K562 (cell line): ENCODE data around the gene SOCS6. TPM values are rescaled to one million over a fixed set of nuclear protein-coding genes. Genes with fewer than 3 reads are reported as not detected.

Source experiments
- ATAC-seq: fragments of 200-7000 bp; cut with Tn5 transposase; 3 replicates; pipeline ENCODE4 v1.9.1; 2020; ENCODE audit warnings: moderate library complexity
- BruUV-seq: library from RNA; stranded (reverse); fragments of 400-500 nt; replicated peaks from 2 replicates; lab custom pipeline; 2021; lab: Mats Ljungman, UMichigan
- CTCF ChIA-PET: fragments of 300-600 bp; formaldehyde crosslinking; extraction: SDS; loops from one replicate; lab custom pipeline; 2021; ENCODE audit warnings: low intra/inter-chr PET ratio; lab: Yijun Ruan, JAX
- POLR2A ChIA-PET: fragments of 300-600, 350-650 bp; sonication (Branson Sonifier 250); formaldehyde crosslinking; extraction: SDS; loops from one replicate; lab custom pipeline; 2021; ENCODE audit warnings: antibody characterized with exemption, inconsistent platforms; lab: Yijun Ruan, JAX
- DNase-seq, 4 experiments: peaks; one replicate each; pipeline versions ENCODE4 v3.0.0 to v3.0.0-alpha.2; 2011 to 2018; ENCODE audit warnings: low spot score in 3 of 4, mixed read lengths in 3 of 4; ENCODE audit errors: extremely low read depth in 1 of 4
- FAIRE-seq: peaks from 2 replicates; lab custom pipeline; 2011; peaks lifted over from hg19 to GRCh38; lab: Jason Lieb, UNC
- H2AFZ ChIP-seq: 2 replicates; pipeline ENCODE4 v1.6.0; 2011; ENCODE audit warnings: low read depth, low read length, control low read depth, inconsistent platforms
- H3K27ac ChIP-seq: fragments of 200-600 bp; 3 replicates; pipeline ENCODE4 v1.8.0; 2011; ENCODE audit warnings: low read depth, mild to moderate bottlenecking, control low read depth, inconsistent platforms, low read length, moderate library complexity, mixed read lengths; ENCODE audit errors: extremely low read depth
- H3K27me3 ChIP-seq, 2 experiments: fragments of 300-600 bp in 1 of 2; 2 replicates in 1 of 2; 3 replicates in 1 of 2; pipeline versions ENCODE4 v1.6.0 to v1.8.0; 2011; ENCODE audit warnings: inconsistent platforms in 2 of 2, low read length in 2 of 2, mild to moderate bottlenecking in 1 of 2, mixed read lengths in 1 of 2, moderate library complexity in 1 of 2; ENCODE audit not compliant: control insufficient read depth in 2 of 2, insufficient read depth in 2 of 2
- H3K36me3 ChIP-seq: fragments of 300-600 bp; 3 replicates; pipeline ENCODE4 v1.8.0; 2011; ENCODE audit warnings: mild to moderate bottlenecking, low read length, inconsistent platforms; ENCODE audit not compliant: control insufficient read depth, insufficient read depth
- H3K4me1 ChIP-seq, 2 experiments: fragments of 200-600 bp in 1 of 2; replicated peaks in 1 of 2; 2 replicates in 1 of 2; 3 replicates in 1 of 2; pipeline versions ENCODE4 v1.5.1 to v1.8.0; 2011; ENCODE audit warnings: inconsistent platforms in 2 of 2, low read length in 2 of 2, mild to moderate bottlenecking in 1 of 2, mixed read lengths in 1 of 2, moderate library complexity in 1 of 2; ENCODE audit not compliant: control insufficient read depth in 2 of 2, insufficient read depth in 2 of 2
- H3K4me2 ChIP-seq: 2 replicates; pipeline ENCODE4 v1.6.1; 2011; ENCODE audit warnings: low read length, control low read depth, inconsistent platforms, mixed read lengths; ENCODE audit not compliant: insufficient read depth
- H3K4me3 ChIP-seq: fragments of 200-600 bp; sonication (generic), shearing (Covaris generic); 2 replicates; pipeline ENCODE4 v1.5.1; 2016; ENCODE audit warnings: control low read depth, inconsistent platforms
- H3K79me2 ChIP-seq: fragments of 200-600 bp; 3 replicates; pipeline ENCODE4 v1.8.0; 2011; ENCODE audit warnings: low read length, inconsistent platforms; ENCODE audit not compliant: control insufficient read depth, insufficient read depth
- H3K9ac ChIP-seq, 2 experiments: 2 replicates each; pipeline versions ENCODE4 v1.6.0 to v1.6.1; 2011; ENCODE audit warnings: low read depth in 2 of 2, low read length in 2 of 2, control low read depth in 1 of 2, inconsistent platforms in 1 of 2, mild to moderate bottlenecking in 1 of 2, mixed read lengths in 1 of 2; ENCODE audit not compliant: insufficient read depth in 1 of 2
- H3K9me1 ChIP-seq: one replicate; pipeline ENCODE4 v1.6.0; 2011; ENCODE audit warnings: inconsistent platforms, mild to moderate bottlenecking, low read length, moderate library complexity; ENCODE audit not compliant: control insufficient read depth, insufficient read depth
- H3K9me3 ChIP-seq: replicated peaks from 2 replicates; pipeline ENCODE4 v1.5.1; 2011; ENCODE audit warnings: low read depth, low read length, inconsistent platforms; ENCODE audit not compliant: control insufficient read depth, insufficient read depth
- H4K20me1 ChIP-seq: replicated peaks from 2 replicates; pipeline ENCODE4 v1.6.1; 2011; ENCODE audit warnings: low read length, inconsistent platforms, mixed read lengths; ENCODE audit not compliant: control insufficient read depth, insufficient read depth
- IRF2 ChIP-seq: sonication (generic); formaldehyde crosslinking; IDR thresholded peaks from 2 replicates; pipeline ENCODE4 v1.8.1; 2022; ENCODE audit warnings: mild to moderate bottlenecking, missing genetic modification reagents
- NKRF ChIP-seq: fragments of 450-650 bp; IDR thresholded peaks from 2 replicates; pipeline ENCODE4 v1.6.1; 2016; ENCODE audit warnings: borderline replicate concordance
- OTX1 ChIP-seq: fragments of 450-650 bp; formaldehyde crosslinking; IDR thresholded peaks from 2 replicates; pipeline ENCODE4 v1.4.0; 2022; ENCODE audit warnings: mild to moderate bottlenecking
- POLR2A ChIP-seq: fragments of 450-650 bp; conservative IDR thresholded peaks from 2 replicates; pipeline ENCODE4 v1.6.1; 2016
- RBFOX2 ChIP-seq: fragments of 200-400 bp; formaldehyde crosslinking; IDR thresholded peaks from 2 replicates; pipeline ENCODE4 v1.6.1; 2017; ENCODE audit warnings: low read depth, mild to moderate bottlenecking, low read length, moderate library complexity
- RBM17 ChIP-seq: fragments of 200-400 bp; formaldehyde crosslinking; IDR thresholded peaks from 2 replicates; pipeline ENCODE4 v1.6.1; 2017; ENCODE audit warnings: low read depth, mild to moderate bottlenecking, low read length, borderline replicate concordance
- RHOXF2B ChIP-seq: fragments of 250-450 bp; sonication (Bioruptor Pico); conservative IDR thresholded peaks from 2 replicates; pipeline ENCODE4 v1.5.1; 2021
- SMARCB1 ChIP-seq: IDR thresholded peaks from 2 replicates; pipeline ENCODE4 v1.6.1; 2011; ENCODE audit warnings: improper control_type of control experiment, low read depth; ENCODE audit not compliant: insufficient read length
- SRSF7 ChIP-seq: fragments of 200-400 bp; formaldehyde crosslinking; optimal IDR thresholded peaks from 2 replicates; pipeline ENCODE3; 2017; ENCODE audit warnings: mild to moderate bottlenecking, low read depth, low read length
- TCF7L2 ChIP-seq: fragments of 150-350 bp; IDR thresholded peaks from 2 replicates; pipeline ENCODE4 v1.6.1; 2016; ENCODE audit warnings: low read depth, mild to moderate bottlenecking, low read length, moderate library complexity
- TFE3 ChIP-seq: fragments of 450-650 bp; formaldehyde crosslinking; IDR thresholded peaks from 2 replicates; pipeline ENCODE4 v1.4.0; 2020; ENCODE audit warnings: mild to moderate bottlenecking, mixed read lengths
- ZNF197 ChIP-seq: fragments of 200-800 bp; sonication (Bioruptor generic); IDR thresholded peaks from 2 replicates; pipeline ENCODE4 v1.6.1; 2016; ENCODE audit warnings: low read depth, missing genetic modification characterization, missing compliant biosample characterization
- ZNF695 ChIP-seq: fragments of 450-650 bp; formaldehyde crosslinking; IDR thresholded peaks from 2 replicates; pipeline ENCODE4 v1.4.0; 2020; ENCODE audit warnings: mild to moderate bottlenecking, moderate library complexity
- ZNF717 ChIP-seq: fragments of 250-450 bp; sonication (Bioruptor Pico); IDR thresholded peaks from 2 replicates; pipeline ENCODE4 v1.5.0; 2021
- WGBS: fragments of 100-300 bp; shearing (Covaris generic); methylation state at CpG from one replicate; pipeline ENCODE4 v1.1.6; 2016; ENCODE audit warnings: low coverage, mixed read lengths; ENCODE audit not compliant: insufficient coverage; ENCODE audit errors: missing lambda C conversion rate; 5-methylcytosine and 5-hydroxymethylcytosine counted together
- in situ Hi-C: fragments of 300-500 bp; cut with MboI; formaldehyde crosslinking; loops from 4 replicates; pipeline ENCODE4 v1.15.0; 2018; ENCODE audit warnings: inconsistent platforms, mixed read lengths
- intact Hi-C: fragments of 100-400 bp; cut with micrococcal nuclease; formaldehyde crosslinking; loops from 2 replicates; pipeline ENCODE4 v1.14.2; 2022
- polyA plus RNA-seq, 8 experiments: library from polyadenylated mRNA; depleted of rRNA in 4 of 8; stranded (reverse) in 5 of 8; unstranded in 3 of 8; fragments of >200 nt; fragmentation: Nextera tagmentation in 2 of 8; fragmentation: Illumina TruSeq in 1 of 8; extraction: Ambion mirVana in 2 of 8; extraction: Trizol in 1 of 8; gene quantifications; 2 replicates each; pipeline versions ENCODE4 v1.2.1 to v1.2.3, GENCODE V29; 2011 to 2014; ENCODE audit warnings: inconsistent platforms in 1 of 8, missing spikeins in 1 of 8
- total RNA-seq, 7 experiments: library from RNA; depleted of rRNA in 6 of 7; stranded (reverse); fragments of >200 nt in 6 of 7; fragmentation: Illumina TruSeq in 2 of 7; extraction: Trizol in 2 of 7; gene quantifications; 2 replicates each; pipeline versions ENCODE4 v1.2.1 to v1.2.3, GENCODE V29; 2011 to 2021; ENCODE audit warnings: low replicate concordance in 1 of 7
- TF ChIP-seq, protein P1 (sequence below): IDR thresholded peaks from 2 replicates; pipeline ENCODE4 v1.6.1; 2011; ENCODE audit warnings: borderline replicate concordance, low read depth, mild to moderate bottlenecking, moderate library complexity, low read length; ENCODE audit not compliant: insufficient read depth, poor library complexity, severe bottlenecking
- TF ChIP-seq, protein P2 (sequence below): IDR thresholded peaks from 2 replicates; pipeline ENCODE4 v1.6.1; 2011; ENCODE audit not compliant: insufficient read length; ENCODE audit errors: extremely low read depth

The SOCS6 gene
- total and polyA plus RNA-seq, 9 of the 15 experiments (the other 6 are each of a cell fraction or from before 2014, with no cell fraction given), result 2.5 to 7.1 (median 5.6) TPM

DNA sequence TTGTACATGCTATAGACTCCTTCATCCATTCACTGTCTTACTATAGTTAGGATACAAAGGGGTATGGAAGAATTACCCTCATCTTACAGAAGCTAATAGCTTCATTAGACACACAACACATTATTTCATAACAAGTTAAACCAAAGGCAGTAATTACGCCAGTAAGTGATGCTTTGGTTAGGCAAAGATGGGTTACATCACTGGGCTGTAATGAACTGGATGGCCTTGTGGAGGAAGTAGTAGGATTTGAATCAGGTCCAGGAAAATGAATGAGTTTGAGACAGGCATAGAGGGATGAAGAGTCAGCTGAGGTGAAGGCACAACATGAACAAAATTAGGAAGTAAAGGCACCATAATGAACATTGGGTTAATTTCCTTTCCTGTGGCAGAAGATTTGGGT, 80.1 kb downstream of the SOCS6 start:
- FAIRE-seq (no peak), ATAC-seq (no peak)
- TF ChIP-seq RHOXF2B (CRISPR knock-in tag) (no peak), SMARCB1 (no peak), RBM17 (no peak), TFE3 (no peak), OTX1 (CRISPR knock-in tag) (no peak), NKRF (no peak), POLR2A (no peak), ZNF717 (no peak), ZNF695 (CRISPR knock-in tag) (no peak), RBFOX2 (no peak), ZNF197 (no peak), TCF7L2 (no peak), IRF2 (CRISPR knock-in tag) (no peak), SRSF7 (no peak)
- TF ChIP-seq, protein P1, sequence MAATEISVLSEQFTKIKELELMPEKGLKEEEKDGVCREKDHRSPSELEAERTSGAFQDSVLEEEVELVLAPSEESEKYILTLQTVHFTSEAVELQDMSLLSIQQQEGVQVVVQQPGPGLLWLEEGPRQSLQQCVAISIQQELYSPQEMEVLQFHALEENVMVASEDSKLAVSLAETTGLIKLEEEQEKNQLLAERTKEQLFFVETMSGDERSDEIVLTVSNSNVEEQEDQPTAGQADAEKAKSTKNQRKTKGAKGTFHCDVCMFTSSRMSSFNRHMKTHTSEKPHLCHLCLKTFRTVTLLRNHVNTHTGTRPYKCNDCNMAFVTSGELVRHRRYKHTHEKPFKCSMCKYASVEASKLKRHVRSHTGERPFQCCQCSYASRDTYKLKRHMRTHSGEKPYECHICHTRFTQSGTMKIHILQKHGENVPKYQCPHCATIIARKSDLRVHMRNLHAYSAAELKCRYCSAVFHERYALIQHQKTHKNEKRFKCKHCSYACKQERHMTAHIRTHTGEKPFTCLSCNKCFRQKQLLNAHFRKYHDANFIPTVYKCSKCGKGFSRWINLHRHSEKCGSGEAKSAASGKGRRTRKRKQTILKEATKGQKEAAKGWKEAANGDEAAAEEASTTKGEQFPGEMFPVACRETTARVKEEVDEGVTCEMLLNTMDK, result no peak
- TF ChIP-seq, protein P2, sequence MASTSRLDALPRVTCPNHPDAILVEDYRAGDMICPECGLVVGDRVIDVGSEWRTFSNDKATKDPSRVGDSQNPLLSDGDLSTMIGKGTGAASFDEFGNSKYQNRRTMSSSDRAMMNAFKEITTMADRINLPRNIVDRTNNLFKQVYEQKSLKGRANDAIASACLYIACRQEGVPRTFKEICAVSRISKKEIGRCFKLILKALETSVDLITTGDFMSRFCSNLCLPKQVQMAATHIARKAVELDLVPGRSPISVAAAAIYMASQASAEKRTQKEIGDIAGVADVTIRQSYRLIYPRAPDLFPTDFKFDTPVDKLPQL, result no peak
- TF ChIP-seq, all 486 proteins: peak for 0
- DNase-seq, result no peak
- no peak overlapping the region for H3K27ac ChIP-seq
- no peaks in the 10 kb centered on the region; the same call in 1 of the 2 replicates for H4K20me1 ChIP-seq
- H3K9ac ChIP-seq, result no peak overlapping the region
- H3K36me3 ChIP-seq, result no peaks in the 10 kb centered on the region
- 17% methylated on average over 1 of the region's 1 CpG for WGBS
- peaks cover 0 to 3% of the 10 kb centered on the region in 2 experiments; a peak in 1 of 5 replicates for H3K4me1 ChIP-seq
- no peak overlapping the region for H3K4me3 ChIP-seq
- no TSS peak for BruUV-seq
- no peaks in the 10 kb centered on the region for H3K9me1 ChIP-seq
- intact Hi-C loops (loop anchor here (10.0 kb wide), 1 partner anchor 74 kb away; no protein-coding TSS in a partner anchor), in situ Hi-C loops (no loop called here)
- no peak overlapping the region for H2AFZ ChIP-seq
- ChIA-PET POLR2A (interaction anchor here (1.4 kb wide), 1 partner anchor 9 kb away, joined by 6 read pairs; no protein-coding TSS in a partner anchor), CTCF (no interaction called here)
- no peak overlapping the region for H3K4me2 ChIP-seq
- H3K27me3 ChIP-seq, result no peaks in the 10 kb centered on the region
- H3K9me3 ChIP-seq, result no peaks in the 10 kb centered on the region
- no peaks in the 10 kb centered on the region for H3K79me2 ChIP-seq
